Measurements from ENCODE around the gene POMGNT2. TPM values are rescaled to one million over a fixed set of nuclear protein-coding genes. Genes with fewer than 3 reads are reported as not detected.

Gene POMGNT2
- total RNA-seq, 6 experiments from 2014 or later, result 4.8 to 9.2 (median 6.0) TPM

DNA sequence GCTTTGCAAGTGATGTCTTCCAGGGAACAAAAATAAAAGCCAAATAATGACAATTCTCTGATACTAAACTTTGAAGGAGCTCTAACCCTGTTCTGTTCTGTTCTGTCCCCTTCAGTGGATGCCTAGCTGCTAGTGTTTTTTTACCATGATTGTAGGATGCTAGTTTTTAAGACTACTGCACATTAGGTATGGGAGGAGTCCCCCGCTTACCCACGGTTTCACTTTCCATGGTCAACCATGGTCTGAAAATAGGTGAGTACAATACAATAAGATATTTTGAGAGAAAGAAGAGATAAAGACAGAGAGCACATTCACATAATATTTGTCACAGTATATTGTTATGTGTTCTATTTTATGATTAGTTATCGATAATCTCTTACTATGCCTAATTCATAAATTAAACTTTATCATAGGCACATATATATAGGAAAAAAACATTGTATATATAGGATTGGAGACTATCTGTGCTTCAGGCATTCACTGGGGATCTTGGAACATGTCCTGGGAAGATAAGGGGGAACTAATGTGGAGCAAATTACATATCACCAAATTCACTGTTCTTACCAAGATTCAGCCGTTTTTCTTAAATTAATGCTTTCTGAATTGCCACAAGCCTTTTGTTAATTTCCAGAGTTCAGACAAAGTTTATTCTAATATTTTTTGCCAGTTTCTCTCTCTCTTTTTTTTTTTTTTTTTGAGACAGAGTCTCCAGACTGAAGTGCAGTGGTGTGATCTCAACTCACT lies 32.8 kb upstream of the POMGNT2 start:
- no peaks in the 10 kb centered on the region for H3K4me1 ChIP-seq
- no peaks in the 10 kb centered on the region for H3K36me3 ChIP-seq
- WGBS (ENCODE audit: insufficient coverage, low coverage, low lambda C conversion rate, missing lambda C conversion rate), result 66% methylated on average over 4 of the region's 4 CpGs
- no peak overlapping the region for H3K4me3 ChIP-seq
- no peak for DNase-seq
- intact Hi-C loops (cut with DNase I), result no loop called here
- no peak overlapping the region for H3K27ac ChIP-seq
- no peaks in the 10 kb centered on the region for H3K9me3 ChIP-seq
- no peak for ATAC-seq
- no peaks in the 10 kb centered on the region for H3K27me3 ChIP-seq
- TF ChIP-seq POLR2A (IDR thresholded peaks at IDR 0.05), result no peak
- TF ChIP-seq, protein P1, sequence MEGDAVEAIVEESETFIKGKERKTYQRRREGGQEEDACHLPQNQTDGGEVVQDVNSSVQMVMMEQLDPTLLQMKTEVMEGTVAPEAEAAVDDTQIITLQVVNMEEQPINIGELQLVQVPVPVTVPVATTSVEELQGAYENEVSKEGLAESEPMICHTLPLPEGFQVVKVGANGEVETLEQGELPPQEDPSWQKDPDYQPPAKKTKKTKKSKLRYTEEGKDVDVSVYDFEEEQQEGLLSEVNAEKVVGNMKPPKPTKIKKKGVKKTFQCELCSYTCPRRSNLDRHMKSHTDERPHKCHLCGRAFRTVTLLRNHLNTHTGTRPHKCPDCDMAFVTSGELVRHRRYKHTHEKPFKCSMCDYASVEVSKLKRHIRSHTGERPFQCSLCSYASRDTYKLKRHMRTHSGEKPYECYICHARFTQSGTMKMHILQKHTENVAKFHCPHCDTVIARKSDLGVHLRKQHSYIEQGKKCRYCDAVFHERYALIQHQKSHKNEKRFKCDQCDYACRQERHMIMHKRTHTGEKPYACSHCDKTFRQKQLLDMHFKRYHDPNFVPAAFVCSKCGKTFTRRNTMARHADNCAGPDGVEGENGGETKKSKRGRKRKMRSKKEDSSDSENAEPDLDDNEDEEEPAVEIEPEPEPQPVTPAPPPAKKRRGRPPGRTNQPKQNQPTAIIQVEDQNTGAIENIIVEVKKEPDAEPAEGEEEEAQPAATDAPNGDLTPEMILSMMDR (IDR thresholded peaks at IDR 0.05), result no peak

- no peak for DNase-seq
- no peak for ATAC-seq
- Histone ChIP-seq H3K36me3 (no peaks in the 10 kb centered on the region), H3K4me1 (no peaks in the 10 kb centered on the region), H3K27me3 (no peaks in the 10 kb centered on the region), H3K9me3 (no peaks in the 10 kb centered on the region), H3K27ac (no peak overlapping the region), H3K4me3 (no peak overlapping the region)
- TF ChIP-seq, protein P1 (IDR thresholded peaks at IDR 0.05), result no peak
- TF ChIP-seq POLR2A (IDR thresholded peaks at IDR 0.05), result no peak
- intact Hi-C loops (cut with DNase I), result no loop called here
- 67% methylated on average over 7 of the region's 7 CpGs for WGBS (ENCODE audit: insufficient coverage, low coverage, low lambda C conversion rate, missing lambda C conversion rate)
These were observed 27.2 kb upstream of the POMGNT2 start for GRCh38 chr3:43132870-43133636.

DNA sequence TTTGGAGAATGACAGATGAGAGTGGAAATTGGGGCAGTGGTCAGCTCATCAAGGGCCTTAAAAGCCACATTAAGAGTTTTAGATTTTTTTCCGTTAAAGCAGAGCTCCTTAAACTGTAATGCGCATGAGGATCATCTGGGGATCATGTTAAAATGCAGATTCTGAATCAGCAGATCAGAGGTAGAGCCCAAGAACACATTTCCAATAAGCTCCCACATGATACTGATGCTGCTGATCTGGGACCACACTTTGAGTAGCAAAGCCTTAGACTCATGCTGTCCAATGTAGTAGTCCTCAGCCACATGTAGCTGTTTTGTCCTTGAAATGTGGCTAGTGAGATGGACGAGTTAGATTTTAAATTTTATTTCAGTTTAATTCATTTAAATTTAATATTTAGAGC lies 26.3 kb upstream of the POMGNT2 start:
- no peak for ATAC-seq
- TF ChIP-seq, protein P1 (IDR thresholded peaks at IDR 0.05), result no peak
- TF ChIP-seq POLR2A (IDR thresholded peaks at IDR 0.05), result no peak
- intact Hi-C loops (cut with DNase I), result no loop called here
- no peaks in the 10 kb centered on the region for H3K4me1 ChIP-seq
- H3K9me3 ChIP-seq, result no peaks in the 10 kb centered on the region
- WGBS (ENCODE audit: insufficient coverage, low coverage, low lambda C conversion rate, missing lambda C conversion rate), result 69% methylated on average over 3 of the region's 3 CpGs
- H3K4me3 ChIP-seq, result no peak overlapping the region
- DNase-seq, result no peak
- no peaks in the 10 kb centered on the region for H3K36me3 ChIP-seq
- H3K27me3 ChIP-seq, result no peaks in the 10 kb centered on the region
- no peak overlapping the region for H3K27ac ChIP-seq

DNA sequence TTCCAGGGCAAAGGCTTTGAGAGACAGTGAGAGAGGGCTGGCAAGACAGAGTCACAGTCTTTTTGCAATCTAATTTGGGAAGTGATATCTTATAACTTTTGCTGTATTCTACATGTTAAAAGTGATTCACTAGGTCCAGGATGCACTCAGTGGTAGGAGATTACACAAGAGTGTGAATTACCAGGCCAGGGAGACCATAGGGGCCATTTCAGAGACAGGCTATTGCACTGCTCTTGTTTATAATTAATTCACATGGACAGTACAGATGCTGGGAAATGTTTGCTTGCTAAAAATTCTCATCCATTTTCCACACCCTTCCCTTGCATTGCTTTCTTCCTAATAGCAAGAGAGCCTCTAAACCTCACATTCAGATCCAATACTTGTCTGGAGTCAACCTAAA lies 22.6 kb upstream of the POMGNT2 start:
- Histone ChIP-seq H3K27me3 (no peaks in the 10 kb centered on the region), H3K4me1 (no peaks in the 10 kb centered on the region), H3K27ac (no peak overlapping the region), H3K9me3 (no peaks in the 10 kb centered on the region), H3K36me3 (no peaks in the 10 kb centered on the region), H3K4me3 (no peak overlapping the region)
- intact Hi-C loops (cut with DNase I), result no loop called here
- TF ChIP-seq, protein P1 (IDR thresholded peaks at IDR 0.05), result no peak
- no peak for TF ChIP-seq POLR2A (IDR thresholded peaks at IDR 0.05)
- ATAC-seq (no peak), DNase-seq (no peak)

Measured in right lobe of liver (tissue), 6 donors.